KOPT-K1 (cell line): ENCODE measurements around the gene MEF2D.

Experiments used
- H3K27ac ChIP-seq: fragments of 200-600 bp; sonication (generic); 2 replicates; pipeline ENCODE4 v1.5.1; 2016; ENCODE audit warnings: antibody characterized with exemption, mild to moderate bottlenecking, low read depth, low read length; ENCODE audit not compliant: poor library complexity, severe bottlenecking
- H3K36me3 ChIP-seq: fragments of 200-600 bp; sonication (generic); 2 replicates; pipeline ENCODE4 v1.5.1; 2017; ENCODE audit warnings: antibody characterized with exemption, mild to moderate bottlenecking, low read length, moderate library complexity; ENCODE audit not compliant: insufficient read depth
- H3K9me3 ChIP-seq: fragments of 200-600 bp; sonication (generic); 2 replicates; pipeline ENCODE4 v1.5.1; 2017; ENCODE audit warnings: antibody characterized with exemption, low read length, mild to moderate bottlenecking; ENCODE audit not compliant: insufficient read depth, poor library complexity, severe bottlenecking

Gene MEF2D

GRCh38 chr1:156479093-156480015, 21.2 kb downstream of the MEF2D start:
- H3K9me3 ChIP-seq: no peaks in the 10 kb centered on the region
- no peak overlapping the region for H3K27ac ChIP-seq
- peaks cover 94% of the 10 kb centered on the region for H3K36me3 ChIP-seq

GRCh38 chr1:156478250-156478627, 22.3 kb downstream of the MEF2D start:
- H3K9me3 ChIP-seq: no peaks in the 10 kb centered on the region
- no peak overlapping the region for H3K27ac ChIP-seq
- H3K36me3 ChIP-seq: peaks cover 100% of the 10 kb centered on the region

- Histone ChIP-seq H3K9me3 (no peaks in the 10 kb centered on the region), H3K36me3 (peaks cover 100% of the 10 kb centered on the region), H3K27ac (no peak overlapping the region)
These were observed 22.9 kb downstream of the MEF2D start for GRCh38 chr1:156477526-156478249.

- no peaks in the 10 kb centered on the region for H3K9me3 ChIP-seq
- peaks cover 98% of the 10 kb centered on the region for H3K36me3 ChIP-seq
- H3K27ac ChIP-seq: no peak overlapping the region
These were observed 23.9 kb downstream of the MEF2D start for GRCh38 chr1:156476501-156477298.

GRCh38 chr1:156475568-156476500, 24.7 kb downstream of the MEF2D start:
- Histone ChIP-seq H3K36me3 (peaks cover 95% of the 10 kb centered on the region), H3K27ac (no peak overlapping the region), H3K9me3 (no peaks in the 10 kb centered on the region)

- H3K27ac ChIP-seq: no peak overlapping the region
- peaks cover 93% of the 10 kb centered on the region for H3K36me3 ChIP-seq
- H3K9me3 ChIP-seq: no peaks in the 10 kb centered on the region
These were observed 25.6 kb downstream of the MEF2D start for GRCh38 chr1:156474966-156475365.

- Histone ChIP-seq H3K9me3 (no peaks in the 10 kb centered on the region), H3K27ac (no peak overlapping the region), H3K36me3 (peaks cover 90% of the 10 kb centered on the region)
These were observed 28.8 kb downstream of the MEF2D start for GRCh38 chr1:156471496-156472490.

GRCh38 chr1:156470473-156470872, 30.1 kb downstream of the MEF2D start:
- H3K9me3 ChIP-seq: no peaks in the 10 kb centered on the region
- H3K36me3 ChIP-seq: peaks cover 90% of the 10 kb centered on the region
- H3K27ac ChIP-seq: no peak overlapping the region

GRCh38 chr1:156468693-156469345, 31.8 kb downstream of the MEF2D start:
- H3K9me3 ChIP-seq: no peaks in the 10 kb centered on the region
- peaks cover 83% of the 10 kb centered on the region for H3K36me3 ChIP-seq
- H3K27ac ChIP-seq: no peak overlapping the region

- Histone ChIP-seq H3K27ac (no peak overlapping the region), H3K9me3 (no peaks in the 10 kb centered on the region), H3K36me3 (peaks cover 74% of the 10 kb centered on the region)
These were observed 32.7 kb downstream of the MEF2D start for GRCh38 chr1:156467906-156468305.

GRCh38 chr1:156467385-156467784, 33.2 kb downstream of the MEF2D start:
- Histone ChIP-seq H3K27ac (no peak overlapping the region), H3K36me3 (peaks cover 71% of the 10 kb centered on the region)

GRCh38 chr1:156465747-156466365, 34.7 kb downstream of the MEF2D start:
- Histone ChIP-seq H3K27ac (no peak overlapping the region), H3K36me3 (peaks cover 59% of the 10 kb centered on the region), H3K9me3 (no peaks in the 10 kb centered on the region)

More at GRCh38 chr1:156467385-156467784, 33.2 kb downstream of the MEF2D start:
- no peaks in the 10 kb centered on the region for H3K9me3 ChIP-seq
